ENCODE results near the gene PPP6R2. TPM values are rescaled to one million over a fixed set of nuclear protein-coding genes. Genes with fewer than 3 reads are reported as not detected.

PPP6R2 gene
- polyA plus RNA-seq, 1 donor from 2014 or later, result 85.4 TPM

DNA sequence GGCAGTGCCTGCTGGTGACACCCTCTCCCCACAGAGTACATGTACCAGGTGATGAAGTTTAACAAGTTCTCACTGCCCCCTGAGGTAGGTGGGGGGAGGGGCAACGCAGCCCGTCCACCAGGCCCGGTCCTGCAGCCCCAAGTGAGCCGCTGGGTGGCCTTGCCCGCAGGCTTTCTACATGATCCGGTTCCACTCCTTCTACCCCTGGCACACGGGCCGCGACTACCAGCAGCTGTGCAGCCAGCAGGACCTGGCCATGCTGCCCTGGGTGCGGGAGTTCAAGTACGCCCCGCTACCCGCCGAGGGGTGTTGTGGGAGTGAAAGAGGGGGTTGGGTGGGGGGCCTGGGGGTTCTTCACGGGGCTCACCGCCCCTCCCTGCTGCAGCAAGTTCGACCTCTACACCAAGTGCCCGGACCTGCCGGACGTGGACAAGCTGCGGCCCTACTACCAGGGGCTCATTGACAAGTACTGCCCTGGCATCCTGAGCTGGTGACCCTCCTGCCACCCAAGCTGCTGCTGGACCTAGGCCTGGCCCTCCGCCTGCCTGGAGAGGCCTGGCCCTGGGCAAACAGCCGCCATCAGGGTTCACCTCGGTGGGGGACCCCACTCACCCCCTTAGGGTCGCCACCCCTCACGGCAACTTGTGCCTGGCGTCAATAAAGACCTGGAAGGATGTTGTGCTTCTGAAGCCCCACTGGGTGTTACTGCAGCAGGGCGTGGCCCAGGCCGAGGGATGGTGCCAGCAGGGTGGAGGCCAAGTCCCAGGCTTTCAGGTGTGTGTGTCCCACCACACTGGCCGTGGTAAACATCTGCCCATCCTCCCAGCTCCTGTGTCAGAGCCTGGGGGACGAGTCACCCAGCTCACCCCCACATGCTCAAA is 146.5 kb downstream of the PPP6R2 start:
- no peaks in the 10 kb centered on the region for H3F3A ChIP-seq (ENCODE audit: insufficient read depth, low read length, poor library complexity, severe bottlenecking)
- no peak overlapping the region for H3K9ac ChIP-seq (ENCODE audit: low read length)

GRCh38 chr22:50490531-50491308 is 147.6 kb downstream of the PPP6R2 start:
- H3K27me3 ChIP-seq (ENCODE audit: insufficient read depth, low read depth, low read length), result no peaks in the 10 kb centered on the region
- no peak overlapping the region for H2AFZ ChIP-seq (ENCODE audit: low read depth, low read length)
- H3K9ac ChIP-seq (ENCODE audit: low read length), result no peak overlapping the region
- TF ChIP-seq TAF1 (IDR thresholded peaks at IDR 0.05; ENCODE audit: low read depth) (no peak), MXI1 (conservative IDR thresholded peaks at IDR 0.05; ENCODE audit: poor library complexity, severe bottlenecking) (no peak), SMC3 (conservative IDR thresholded peaks at IDR 0.05; ENCODE audit: poor library complexity) (no peak), POLR2AphosphoS5 (IDR thresholded peaks at IDR 0.05) (no peak), RAD21 (conservative IDR thresholded peaks at IDR 0.05) (no peak), EP300 (conservative IDR thresholded peaks at IDR 0.05; ENCODE audit: poor library complexity, severe bottlenecking) (no peak), EZH2 (IDR thresholded peaks at IDR 0.05; ENCODE audit: borderline replicate concordance, insufficient read depth, low read length, poor library complexity, severe bottlenecking) (no peak)
- TF ChIP-seq, protein P1, sequence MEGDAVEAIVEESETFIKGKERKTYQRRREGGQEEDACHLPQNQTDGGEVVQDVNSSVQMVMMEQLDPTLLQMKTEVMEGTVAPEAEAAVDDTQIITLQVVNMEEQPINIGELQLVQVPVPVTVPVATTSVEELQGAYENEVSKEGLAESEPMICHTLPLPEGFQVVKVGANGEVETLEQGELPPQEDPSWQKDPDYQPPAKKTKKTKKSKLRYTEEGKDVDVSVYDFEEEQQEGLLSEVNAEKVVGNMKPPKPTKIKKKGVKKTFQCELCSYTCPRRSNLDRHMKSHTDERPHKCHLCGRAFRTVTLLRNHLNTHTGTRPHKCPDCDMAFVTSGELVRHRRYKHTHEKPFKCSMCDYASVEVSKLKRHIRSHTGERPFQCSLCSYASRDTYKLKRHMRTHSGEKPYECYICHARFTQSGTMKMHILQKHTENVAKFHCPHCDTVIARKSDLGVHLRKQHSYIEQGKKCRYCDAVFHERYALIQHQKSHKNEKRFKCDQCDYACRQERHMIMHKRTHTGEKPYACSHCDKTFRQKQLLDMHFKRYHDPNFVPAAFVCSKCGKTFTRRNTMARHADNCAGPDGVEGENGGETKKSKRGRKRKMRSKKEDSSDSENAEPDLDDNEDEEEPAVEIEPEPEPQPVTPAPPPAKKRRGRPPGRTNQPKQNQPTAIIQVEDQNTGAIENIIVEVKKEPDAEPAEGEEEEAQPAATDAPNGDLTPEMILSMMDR (IDR thresholded peaks at IDR 0.05; ENCODE audit: poor library complexity, severe bottlenecking), result no peak

More for the DNA sequence above, 146.5 kb downstream of the PPP6R2 start:
- no peaks in the 10 kb centered on the region for H3K9me2 ChIP-seq (ENCODE audit: insufficient read depth, low read length)
- H3K36me3 ChIP-seq (ENCODE audit: insufficient read depth, low read length), result no peaks in the 10 kb centered on the region
- H3K9me3 ChIP-seq (ENCODE audit: low read length), result no peaks in the 10 kb centered on the region
- no peak overlapping the region for H3K27ac ChIP-seq (ENCODE audit: low read length)
- H2AFZ ChIP-seq (ENCODE audit: low read depth, low read length), result no peak overlapping the region
- no peaks in the 10 kb centered on the region for H3K79me2 ChIP-seq (replicated peaks; ENCODE audit: insufficient read depth, low read length)
- no peaks in the 10 kb centered on the region for H3K27me3 ChIP-seq (ENCODE audit: insufficient read depth, low read depth, low read length)
- no peaks in the 10 kb centered on the region for H4K20me1 ChIP-seq (ENCODE audit: insufficient read depth)
- H3K4me2 ChIP-seq (ENCODE audit: low read length), result no peak overlapping the region
- TF ChIP-seq, protein P1 (IDR thresholded peaks at IDR 0.05; ENCODE audit: poor library complexity, severe bottlenecking), result no peak
- TF ChIP-seq RAD21 (conservative IDR thresholded peaks at IDR 0.05) (no peak), MXI1 (conservative IDR thresholded peaks at IDR 0.05; ENCODE audit: poor library complexity, severe bottlenecking) (no peak), EP300 (conservative IDR thresholded peaks at IDR 0.05; ENCODE audit: poor library complexity, severe bottlenecking) (no peak), POLR2AphosphoS5 (IDR thresholded peaks at IDR 0.05) (no peak), EZH2 (IDR thresholded peaks at IDR 0.05; ENCODE audit: borderline replicate concordance, insufficient read depth, low read length, poor library complexity, severe bottlenecking) (no peak), SMC3 (conservative IDR thresholded peaks at IDR 0.05; ENCODE audit: poor library complexity) (no peak), TAF1 (IDR thresholded peaks at IDR 0.05; ENCODE audit: low read depth) (no peak)
- TF ChIP-seq, protein P2, sequence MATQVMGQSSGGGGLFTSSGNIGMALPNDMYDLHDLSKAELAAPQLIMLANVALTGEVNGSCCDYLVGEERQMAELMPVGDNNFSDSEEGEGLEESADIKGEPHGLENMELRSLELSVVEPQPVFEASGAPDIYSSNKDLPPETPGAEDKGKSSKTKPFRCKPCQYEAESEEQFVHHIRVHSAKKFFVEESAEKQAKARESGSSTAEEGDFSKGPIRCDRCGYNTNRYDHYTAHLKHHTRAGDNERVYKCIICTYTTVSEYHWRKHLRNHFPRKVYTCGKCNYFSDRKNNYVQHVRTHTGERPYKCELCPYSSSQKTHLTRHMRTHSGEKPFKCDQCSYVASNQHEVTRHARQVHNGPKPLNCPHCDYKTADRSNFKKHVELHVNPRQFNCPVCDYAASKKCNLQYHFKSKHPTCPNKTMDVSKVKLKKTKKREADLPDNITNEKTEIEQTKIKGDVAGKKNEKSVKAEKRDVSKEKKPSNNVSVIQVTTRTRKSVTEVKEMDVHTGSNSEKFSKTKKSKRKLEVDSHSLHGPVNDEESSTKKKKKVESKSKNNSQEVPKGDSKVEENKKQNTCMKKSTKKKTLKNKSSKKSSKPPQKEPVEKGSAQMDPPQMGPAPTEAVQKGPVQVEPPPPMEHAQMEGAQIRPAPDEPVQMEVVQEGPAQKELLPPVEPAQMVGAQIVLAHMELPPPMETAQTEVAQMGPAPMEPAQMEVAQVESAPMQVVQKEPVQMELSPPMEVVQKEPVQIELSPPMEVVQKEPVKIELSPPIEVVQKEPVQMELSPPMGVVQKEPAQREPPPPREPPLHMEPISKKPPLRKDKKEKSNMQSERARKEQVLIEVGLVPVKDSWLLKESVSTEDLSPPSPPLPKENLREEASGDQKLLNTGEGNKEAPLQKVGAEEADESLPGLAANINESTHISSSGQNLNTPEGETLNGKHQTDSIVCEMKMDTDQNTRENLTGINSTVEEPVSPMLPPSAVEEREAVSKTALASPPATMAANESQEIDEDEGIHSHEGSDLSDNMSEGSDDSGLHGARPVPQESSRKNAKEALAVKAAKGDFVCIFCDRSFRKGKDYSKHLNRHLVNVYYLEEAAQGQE (IDR thresholded peaks at IDR 0.05; ENCODE audit: borderline replicate concordance), result no peak
- no peak overlapping the region for H3K4me3 ChIP-seq (ENCODE audit: low read length)

More at GRCh38 chr22:50490531-50491308, 147.6 kb downstream of the PPP6R2 start:
- no peaks in the 10 kb centered on the region for H3K36me3 ChIP-seq (ENCODE audit: insufficient read depth, low read length)
- no peaks in the 10 kb centered on the region for H3F3A ChIP-seq (ENCODE audit: insufficient read depth, low read length, poor library complexity, severe bottlenecking)
- H3K4me3 ChIP-seq (ENCODE audit: low read length), result no peak overlapping the region
- no peaks in the 10 kb centered on the region for H4K20me1 ChIP-seq (ENCODE audit: insufficient read depth)
- no peaks in the 10 kb centered on the region for H3K9me2 ChIP-seq (ENCODE audit: insufficient read depth, low read length)
- no peak overlapping the region for H3K27ac ChIP-seq (ENCODE audit: low read length)
- H3K79me2 ChIP-seq (replicated peaks; ENCODE audit: insufficient read depth, low read length), result no peaks in the 10 kb centered on the region
- H3K9me3 ChIP-seq (ENCODE audit: low read length), result no peaks in the 10 kb centered on the region
- H3K4me2 ChIP-seq (ENCODE audit: low read length), result no peak overlapping the region

Data from neural cell (in vitro differentiated cells).